ENCODE data around the gene GCM1.

The GCM1 gene

GRCh38 chr6:53086302-53086701, 62.3 kb downstream of the GCM1 start:
- Histone ChIP-seq H3K4me3 (ENCODE audit: low read length) (no peak overlapping the region), H3K27me3 (ENCODE audit: insufficient read depth, low read length) (no peaks in the 10 kb centered on the region), H3K4me1 (ENCODE audit: insufficient read depth, low read length) (no peaks in the 10 kb centered on the region), H3K9me3 (ENCODE audit: low read length) (no peaks in the 10 kb centered on the region), H3K36me3 (ENCODE audit: insufficient read depth, low read length) (peaks cover 67% of the 10 kb centered on the region), H2AFZ (ENCODE audit: low read depth, low read length) (no peak overlapping the region)

- H3K4me3 ChIP-seq (ENCODE audit: low read length): no peak overlapping the region
- H3K27me3 ChIP-seq (ENCODE audit: insufficient read depth, low read length): no peaks in the 10 kb centered on the region
- peaks cover 76% of the 10 kb centered on the region for H3K36me3 ChIP-seq (ENCODE audit: insufficient read depth, low read length)
- no peak overlapping the region for H2AFZ ChIP-seq (ENCODE audit: low read depth, low read length)
- no peaks in the 10 kb centered on the region for H3K4me1 ChIP-seq (ENCODE audit: insufficient read depth, low read length)
- H3K9me3 ChIP-seq (ENCODE audit: low read length): no peaks in the 10 kb centered on the region
Measured at GRCh38 chr6:53080813-53081212, 67.8 kb downstream of the GCM1 start.
